ENCODE results near the gene EIF2S2.

The EIF2S2 gene

DNA sequence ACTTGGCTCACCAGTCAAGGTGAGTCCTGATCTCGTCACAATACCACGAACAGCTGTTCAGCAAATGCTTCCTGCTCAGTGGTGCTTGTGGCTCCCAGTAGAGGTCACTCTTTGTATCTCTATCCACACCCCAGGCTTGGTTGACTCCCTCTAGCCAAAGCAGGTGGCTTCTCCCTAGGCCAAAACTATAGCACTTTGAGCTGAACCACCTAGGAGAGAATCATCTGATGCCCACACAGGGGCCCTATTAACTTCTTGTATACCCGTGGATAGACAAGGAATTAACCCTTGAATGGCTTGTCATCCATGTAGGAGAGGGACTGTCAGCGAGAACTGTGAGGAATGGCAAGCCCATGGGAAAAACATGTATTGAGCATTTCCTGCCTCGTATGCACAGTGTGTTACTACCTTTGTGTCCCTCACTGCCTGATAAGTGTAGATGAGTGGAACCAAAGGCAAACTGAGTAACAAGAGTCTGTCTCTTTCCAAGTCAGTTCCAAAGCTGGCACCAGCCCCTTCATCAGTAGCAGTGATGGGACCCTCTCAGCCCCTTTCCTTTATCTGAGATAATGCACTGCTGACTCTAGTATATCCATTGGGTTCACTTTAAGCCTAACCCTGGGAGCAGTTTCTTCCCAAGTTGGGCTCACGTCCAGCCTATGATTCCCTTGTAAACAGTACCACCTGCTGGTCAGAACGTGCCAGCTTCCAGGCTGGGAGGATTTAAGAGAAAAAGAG is 42.5 kb downstream of the EIF2S2 start (continued):
- peak; percentile 66; the same call in 1 of the 2 replicates for TF ChIP-seq ZBTB20 (tag by site-specific recombination; IDR thresholded peaks at IDR 0.05)
- TF ChIP-seq, protein P1, sequence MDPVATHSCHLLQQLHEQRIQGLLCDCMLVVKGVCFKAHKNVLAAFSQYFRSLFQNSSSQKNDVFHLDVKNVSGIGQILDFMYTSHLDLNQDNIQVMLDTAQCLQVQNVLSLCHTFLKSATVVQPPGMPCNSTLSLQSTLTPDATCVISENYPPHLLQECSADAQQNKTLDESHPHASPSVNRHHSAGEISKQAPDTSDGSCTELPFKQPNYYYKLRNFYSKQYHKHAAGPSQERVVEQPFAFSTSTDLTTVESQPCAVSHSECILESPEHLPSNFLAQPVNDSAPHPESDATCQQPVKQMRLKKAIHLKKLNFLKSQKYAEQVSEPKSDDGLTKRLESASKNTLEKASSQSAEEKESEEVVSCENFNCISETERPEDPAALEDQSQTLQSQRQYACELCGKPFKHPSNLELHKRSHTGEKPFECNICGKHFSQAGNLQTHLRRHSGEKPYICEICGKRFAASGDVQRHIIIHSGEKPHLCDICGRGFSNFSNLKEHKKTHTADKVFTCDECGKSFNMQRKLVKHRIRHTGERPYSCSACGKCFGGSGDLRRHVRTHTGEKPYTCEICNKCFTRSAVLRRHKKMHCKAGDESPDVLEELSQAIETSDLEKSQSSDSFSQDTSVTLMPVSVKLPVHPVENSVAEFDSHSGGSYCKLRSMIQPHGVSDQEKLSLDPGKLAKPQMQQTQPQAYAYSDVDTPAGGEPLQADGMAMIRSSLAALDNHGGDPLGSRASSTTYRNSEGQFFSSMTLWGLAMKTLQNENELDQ (tag by site-specific recombination; IDR thresholded peaks at IDR 0.05; ENCODE audit: low read depth) = no peak
- TF ChIP-seq ZEB2 (tag by site-specific recombination; IDR thresholded peaks at IDR 0.05) = no peak
- no peak for TF ChIP-seq ZNF341 (tag by site-specific recombination; IDR thresholded peaks at IDR 0.05; ENCODE audit: low read depth)
- TF ChIP-seq ZNF114 (tag by site-specific recombination; IDR thresholded peaks at IDR 0.05) = no peak
- no peak for TF ChIP-seq ZNF416 (tag by site-specific recombination; IDR thresholded peaks at IDR 0.05)
- no peak for TF ChIP-seq SP3 (tag by site-specific recombination; IDR thresholded peaks at IDR 0.05)
- peak; percentile 30; the same call in 1 of the 2 replicates for TF ChIP-seq FEZF1 (tag by site-specific recombination; IDR thresholded peaks at IDR 0.05)
- TF ChIP-seq, protein P2, sequence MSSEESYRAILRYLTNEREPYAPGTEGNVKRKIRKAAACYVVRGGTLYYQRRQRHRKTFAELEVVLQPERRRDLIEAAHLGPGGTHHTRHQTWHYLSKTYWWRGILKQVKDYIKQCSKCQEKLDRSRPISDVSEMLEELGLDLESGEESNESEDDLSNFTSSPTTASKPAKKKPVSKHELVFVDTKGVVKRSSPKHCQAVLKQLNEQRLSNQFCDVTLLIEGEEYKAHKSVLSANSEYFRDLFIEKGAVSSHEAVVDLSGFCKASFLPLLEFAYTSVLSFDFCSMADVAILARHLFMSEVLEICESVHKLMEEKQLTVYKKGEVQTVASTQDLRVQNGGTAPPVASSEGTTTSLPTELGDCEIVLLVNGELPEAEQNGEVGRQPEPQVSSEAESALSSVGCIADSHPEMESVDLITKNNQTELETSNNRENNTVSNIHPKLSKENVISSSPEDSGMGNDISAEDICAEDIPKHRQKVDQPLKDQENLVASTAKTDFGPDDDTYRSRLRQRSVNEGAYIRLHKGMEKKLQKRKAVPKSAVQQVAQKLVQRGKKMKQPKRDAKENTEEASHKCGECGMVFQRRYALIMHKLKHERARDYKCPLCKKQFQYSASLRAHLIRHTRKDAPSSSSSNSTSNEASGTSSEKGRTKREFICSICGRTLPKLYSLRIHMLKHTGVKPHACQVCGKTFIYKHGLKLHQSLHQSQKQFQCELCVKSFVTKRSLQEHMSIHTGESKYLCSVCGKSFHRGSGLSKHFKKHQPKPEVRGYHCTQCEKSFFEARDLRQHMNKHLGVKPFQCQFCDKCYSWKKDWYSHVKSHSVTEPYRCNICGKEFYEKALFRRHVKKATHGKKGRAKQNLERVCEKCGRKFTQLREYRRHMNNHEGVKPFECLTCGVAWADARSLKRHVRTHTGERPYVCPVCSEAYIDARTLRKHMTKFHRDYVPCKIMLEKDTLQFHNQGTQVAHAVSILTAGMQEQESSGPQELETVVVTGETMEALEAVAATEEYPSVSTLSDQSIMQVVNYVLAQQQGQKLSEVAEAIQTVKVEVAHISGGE (tag by site-specific recombination; conservative IDR thresholded peaks at IDR 0.05; ENCODE audit: low read depth) = peak; percentile 48; the same call in 1 of the 2 replicates
- TF ChIP-seq ZNF391 (tag by site-specific recombination; IDR thresholded peaks at IDR 0.05; ENCODE audit: borderline replicate concordance, low read depth) = no peak
- TF ChIP-seq, protein P3, sequence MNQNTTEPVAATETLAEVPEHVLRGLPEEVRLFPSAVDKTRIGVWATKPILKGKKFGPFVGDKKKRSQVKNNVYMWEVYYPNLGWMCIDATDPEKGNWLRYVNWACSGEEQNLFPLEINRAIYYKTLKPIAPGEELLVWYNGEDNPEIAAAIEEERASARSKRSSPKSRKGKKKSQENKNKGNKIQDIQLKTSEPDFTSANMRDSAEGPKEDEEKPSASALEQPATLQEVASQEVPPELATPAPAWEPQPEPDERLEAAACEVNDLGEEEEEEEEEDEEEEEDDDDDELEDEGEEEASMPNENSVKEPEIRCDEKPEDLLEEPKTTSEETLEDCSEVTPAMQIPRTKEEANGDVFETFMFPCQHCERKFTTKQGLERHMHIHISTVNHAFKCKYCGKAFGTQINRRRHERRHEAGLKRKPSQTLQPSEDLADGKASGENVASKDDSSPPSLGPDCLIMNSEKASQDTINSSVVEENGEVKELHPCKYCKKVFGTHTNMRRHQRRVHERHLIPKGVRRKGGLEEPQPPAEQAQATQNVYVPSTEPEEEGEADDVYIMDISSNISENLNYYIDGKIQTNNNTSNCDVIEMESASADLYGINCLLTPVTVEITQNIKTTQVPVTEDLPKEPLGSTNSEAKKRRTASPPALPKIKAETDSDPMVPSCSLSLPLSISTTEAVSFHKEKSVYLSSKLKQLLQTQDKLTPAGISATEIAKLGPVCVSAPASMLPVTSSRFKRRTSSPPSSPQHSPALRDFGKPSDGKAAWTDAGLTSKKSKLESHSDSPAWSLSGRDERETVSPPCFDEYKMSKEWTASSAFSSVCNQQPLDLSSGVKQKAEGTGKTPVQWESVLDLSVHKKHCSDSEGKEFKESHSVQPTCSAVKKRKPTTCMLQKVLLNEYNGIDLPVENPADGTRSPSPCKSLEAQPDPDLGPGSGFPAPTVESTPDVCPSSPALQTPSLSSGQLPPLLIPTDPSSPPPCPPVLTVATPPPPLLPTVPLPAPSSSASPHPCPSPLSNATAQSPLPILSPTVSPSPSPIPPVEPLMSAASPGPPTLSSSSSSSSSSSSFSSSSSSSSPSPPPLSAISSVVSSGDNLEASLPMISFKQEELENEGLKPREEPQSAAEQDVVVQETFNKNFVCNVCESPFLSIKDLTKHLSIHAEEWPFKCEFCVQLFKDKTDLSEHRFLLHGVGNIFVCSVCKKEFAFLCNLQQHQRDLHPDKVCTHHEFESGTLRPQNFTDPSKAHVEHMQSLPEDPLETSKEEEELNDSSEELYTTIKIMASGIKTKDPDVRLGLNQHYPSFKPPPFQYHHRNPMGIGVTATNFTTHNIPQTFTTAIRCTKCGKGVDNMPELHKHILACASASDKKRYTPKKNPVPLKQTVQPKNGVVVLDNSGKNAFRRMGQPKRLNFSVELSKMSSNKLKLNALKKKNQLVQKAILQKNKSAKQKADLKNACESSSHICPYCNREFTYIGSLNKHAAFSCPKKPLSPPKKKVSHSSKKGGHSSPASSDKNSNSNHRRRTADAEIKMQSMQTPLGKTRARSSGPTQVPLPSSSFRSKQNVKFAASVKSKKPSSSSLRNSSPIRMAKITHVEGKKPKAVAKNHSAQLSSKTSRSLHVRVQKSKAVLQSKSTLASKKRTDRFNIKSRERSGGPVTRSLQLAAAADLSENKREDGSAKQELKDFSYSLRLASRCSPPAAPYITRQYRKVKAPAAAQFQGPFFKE (tag by site-specific recombination; IDR thresholded peaks at IDR 0.05; ENCODE audit: borderline replicate concordance) = no peak
- TF ChIP-seq, protein P4, sequence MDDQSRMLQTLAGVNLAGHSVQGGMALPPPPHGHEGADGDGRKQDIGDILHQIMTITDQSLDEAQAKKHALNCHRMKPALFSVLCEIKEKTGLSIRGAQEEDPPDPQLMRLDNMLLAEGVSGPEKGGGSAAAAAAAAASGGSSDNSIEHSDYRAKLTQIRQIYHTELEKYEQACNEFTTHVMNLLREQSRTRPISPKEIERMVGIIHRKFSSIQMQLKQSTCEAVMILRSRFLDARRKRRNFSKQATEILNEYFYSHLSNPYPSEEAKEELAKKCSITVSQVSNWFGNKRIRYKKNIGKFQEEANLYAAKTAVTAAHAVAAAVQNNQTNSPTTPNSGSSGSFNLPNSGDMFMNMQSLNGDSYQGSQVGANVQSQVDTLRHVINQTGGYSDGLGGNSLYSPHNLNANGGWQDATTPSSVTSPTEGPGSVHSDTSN (CRISPR knock-in tag; IDR thresholded peaks at IDR 0.05) = no peak
- TF ChIP-seq ZNF610 (tag by site-specific recombination; IDR thresholded peaks at IDR 0.05; ENCODE audit: borderline replicate concordance) = no peak
- no peak for TF ChIP-seq ZNF510 (tag by site-specific recombination; IDR thresholded peaks at IDR 0.05; ENCODE audit: insufficient replicate concordance)
- TF ChIP-seq, protein P5, sequence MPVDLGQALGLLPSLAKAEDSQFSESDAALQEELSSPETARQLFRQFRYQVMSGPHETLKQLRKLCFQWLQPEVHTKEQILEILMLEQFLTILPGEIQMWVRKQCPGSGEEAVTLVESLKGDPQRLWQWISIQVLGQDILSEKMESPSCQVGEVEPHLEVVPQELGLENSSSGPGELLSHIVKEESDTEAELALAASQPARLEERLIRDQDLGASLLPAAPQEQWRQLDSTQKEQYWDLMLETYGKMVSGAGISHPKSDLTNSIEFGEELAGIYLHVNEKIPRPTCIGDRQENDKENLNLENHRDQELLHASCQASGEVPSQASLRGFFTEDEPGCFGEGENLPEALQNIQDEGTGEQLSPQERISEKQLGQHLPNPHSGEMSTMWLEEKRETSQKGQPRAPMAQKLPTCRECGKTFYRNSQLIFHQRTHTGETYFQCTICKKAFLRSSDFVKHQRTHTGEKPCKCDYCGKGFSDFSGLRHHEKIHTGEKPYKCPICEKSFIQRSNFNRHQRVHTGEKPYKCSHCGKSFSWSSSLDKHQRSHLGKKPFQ (tag by site-specific recombination; IDR thresholded peaks at IDR 0.05) = no peak
- no peak for TF ChIP-seq SCRT2 (tag by site-specific recombination; IDR thresholded peaks at IDR 0.05)
- no peak for TF ChIP-seq TCF7L2 (IDR thresholded peaks at IDR 0.05; ENCODE audit: borderline replicate concordance, low read depth, low read length)
- 0 out of 2 replicates have a peak, but pooled peaks have one; percentile 19 for TF ChIP-seq SP7 (tag by site-specific recombination; IDR thresholded peaks at IDR 0.05)
- TF ChIP-seq, protein P6, sequence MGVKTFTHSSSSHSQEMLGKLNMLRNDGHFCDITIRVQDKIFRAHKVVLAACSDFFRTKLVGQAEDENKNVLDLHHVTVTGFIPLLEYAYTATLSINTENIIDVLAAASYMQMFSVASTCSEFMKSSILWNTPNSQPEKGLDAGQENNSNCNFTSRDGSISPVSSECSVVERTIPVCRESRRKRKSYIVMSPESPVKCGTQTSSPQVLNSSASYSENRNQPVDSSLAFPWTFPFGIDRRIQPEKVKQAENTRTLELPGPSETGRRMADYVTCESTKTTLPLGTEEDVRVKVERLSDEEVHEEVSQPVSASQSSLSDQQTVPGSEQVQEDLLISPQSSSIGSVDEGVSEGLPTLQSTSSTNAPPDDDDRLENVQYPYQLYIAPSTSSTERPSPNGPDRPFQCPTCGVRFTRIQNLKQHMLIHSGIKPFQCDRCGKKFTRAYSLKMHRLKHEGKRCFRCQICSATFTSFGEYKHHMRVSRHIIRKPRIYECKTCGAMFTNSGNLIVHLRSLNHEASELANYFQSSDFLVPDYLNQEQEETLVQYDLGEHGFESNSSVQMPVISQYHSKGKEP (tag by site-specific recombination; IDR thresholded peaks at IDR 0.05) = no peak
- TF ChIP-seq, protein P7, sequence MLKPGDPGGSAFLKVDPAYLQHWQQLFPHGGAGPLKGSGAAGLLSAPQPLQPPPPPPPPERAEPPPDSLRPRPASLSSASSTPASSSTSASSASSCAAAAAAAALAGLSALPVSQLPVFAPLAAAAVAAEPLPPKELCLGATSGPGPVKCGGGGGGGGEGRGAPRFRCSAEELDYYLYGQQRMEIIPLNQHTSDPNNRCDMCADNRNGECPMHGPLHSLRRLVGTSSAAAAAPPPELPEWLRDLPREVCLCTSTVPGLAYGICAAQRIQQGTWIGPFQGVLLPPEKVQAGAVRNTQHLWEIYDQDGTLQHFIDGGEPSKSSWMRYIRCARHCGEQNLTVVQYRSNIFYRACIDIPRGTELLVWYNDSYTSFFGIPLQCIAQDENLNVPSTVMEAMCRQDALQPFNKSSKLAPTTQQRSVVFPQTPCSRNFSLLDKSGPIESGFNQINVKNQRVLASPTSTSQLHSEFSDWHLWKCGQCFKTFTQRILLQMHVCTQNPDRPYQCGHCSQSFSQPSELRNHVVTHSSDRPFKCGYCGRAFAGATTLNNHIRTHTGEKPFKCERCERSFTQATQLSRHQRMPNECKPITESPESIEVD (tag by site-specific recombination; IDR thresholded peaks at IDR 0.05) = no peak

All from HEK293 (cell line).